NCI-H345 treated with DMSO at 0.1 percent for 48 hours (cell line): ENCODE data around the gene GLYAT.
"Not testable (repeated sequence)": the region's sequence is repeated elsewhere in the genome, so short reads cannot be mapped to it uniquely, and the experiment has no call there.

ENCODE experiments used
- DNase-seq: peaks from one replicate; lab custom pipeline; 2025; ENCODE audit not compliant: unreplicated experiment; lab: John Stamatoyannopoulos, UW

GLYAT gene

GRCh38 chr11:58742981-58743880 lies 11.5 kb upstream of the GLYAT start:
- DNase-seq = no peak

GRCh38 chr11:58742140-58742539 lies 10.4 kb upstream of the GLYAT start:
- no peak for DNase-seq

DNA sequence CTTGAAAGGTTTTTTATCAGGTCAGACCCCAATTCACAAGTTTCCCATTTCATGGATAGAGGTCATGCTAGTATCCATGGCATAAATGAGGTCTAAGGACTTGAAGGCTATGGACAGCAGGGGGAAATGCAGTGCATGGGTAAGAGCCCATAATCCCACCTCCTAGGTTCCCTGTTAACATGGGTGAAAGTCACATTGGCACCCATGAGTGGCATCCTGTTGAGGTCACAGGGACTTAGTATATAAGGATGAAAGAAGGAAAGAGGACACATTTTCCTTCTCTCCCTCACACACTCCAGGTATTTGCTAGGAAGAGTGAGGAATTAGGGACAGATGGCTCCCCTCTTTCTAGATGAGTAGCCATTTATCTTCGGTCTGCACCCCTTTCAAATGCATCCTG lies 9.4 kb upstream of the GLYAT start:
- DNase-seq = no peak

DNA sequence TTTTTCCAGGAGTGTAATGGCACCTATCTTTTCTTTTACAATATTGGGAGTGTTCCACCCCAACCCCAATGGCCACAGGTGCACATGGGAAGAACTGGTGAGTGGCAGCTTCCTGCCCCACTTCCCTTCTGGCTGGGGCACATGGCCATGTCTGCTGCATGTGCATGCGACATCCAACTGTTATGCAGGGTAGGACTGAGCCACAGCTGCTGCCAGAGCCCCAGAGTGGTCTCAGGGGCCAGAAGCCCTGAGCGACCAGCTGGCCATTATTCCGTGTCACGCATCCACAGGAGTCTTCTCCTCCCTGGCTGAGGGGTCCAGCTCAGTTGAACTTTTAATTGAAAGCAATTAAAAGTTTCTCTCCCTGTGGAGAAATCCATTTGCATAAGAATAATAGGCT lies 8.7 kb upstream of the GLYAT start:
- no peak for DNase-seq

- DNase-seq = no peak
These were observed 8.1 kb upstream of the GLYAT start for GRCh38 chr11:58739725-58740430.

DNA sequence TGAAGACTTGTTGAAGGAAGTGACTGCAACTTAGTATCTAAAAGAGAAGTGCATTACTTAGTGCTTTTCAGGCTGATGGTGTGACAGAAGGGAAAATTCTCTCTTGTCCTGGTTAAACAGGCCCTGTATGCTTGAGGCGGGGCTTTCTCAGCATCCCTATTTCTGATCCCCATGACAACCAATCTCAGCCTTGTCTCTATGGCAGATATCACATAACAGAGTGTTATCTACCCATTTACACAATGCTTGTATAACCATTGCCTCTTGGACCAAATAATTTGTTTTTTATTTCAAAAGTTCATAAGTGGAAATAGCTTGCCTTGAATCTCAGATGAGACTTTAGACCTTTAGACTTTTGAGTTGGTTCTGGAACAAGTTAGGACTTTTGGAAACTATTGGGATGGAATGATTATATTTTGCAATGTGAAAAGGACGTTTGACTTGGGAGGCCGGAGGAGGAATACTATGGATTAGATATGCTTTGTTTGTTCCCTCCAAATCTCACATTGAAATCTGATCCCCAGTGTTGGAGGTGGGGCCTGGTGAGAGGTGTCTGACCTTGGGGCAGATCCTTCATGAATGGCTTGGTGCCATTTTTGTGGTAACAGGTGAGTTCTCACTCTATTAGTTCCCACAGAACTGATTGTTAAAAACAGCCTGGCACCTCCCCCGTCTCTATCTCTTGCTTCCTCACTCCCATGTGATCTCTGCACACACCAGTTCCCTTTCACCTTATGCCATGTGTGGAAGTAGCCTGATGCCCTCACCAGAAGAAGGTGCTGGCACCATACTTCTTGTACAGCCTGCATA lies 3.1 kb upstream of the GLYAT start:
- no peak for DNase-seq

DNA sequence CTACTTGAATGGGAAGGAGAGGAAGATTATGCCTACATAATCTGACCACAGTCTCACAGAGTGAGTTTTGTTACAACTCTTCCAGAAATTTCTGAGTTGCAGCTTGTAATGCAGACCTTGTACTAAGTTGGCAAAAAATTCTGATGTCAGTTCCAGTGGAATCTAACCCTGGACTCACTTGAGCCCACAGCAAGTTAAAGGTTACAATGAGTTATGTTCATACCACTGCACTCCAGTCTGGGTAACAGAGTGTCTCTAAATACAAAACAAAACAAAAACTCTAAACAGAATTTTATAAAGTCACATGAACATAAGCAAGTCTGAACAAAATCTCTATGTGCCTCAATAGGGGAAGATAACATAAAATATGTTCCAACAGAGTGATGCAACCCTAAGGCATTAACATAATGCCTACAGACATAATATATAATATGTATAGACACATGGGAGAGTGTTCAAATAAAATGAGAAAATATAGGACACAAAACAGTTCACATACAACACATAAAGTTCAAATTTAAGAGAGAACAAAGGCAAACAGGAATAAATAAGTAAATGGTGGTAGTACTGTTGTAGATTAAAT lies 1.1 kb downstream of the GLYAT start:
- no peak for DNase-seq

- no peak for DNase-seq
These were observed 4.3 kb downstream of the GLYAT start for GRCh38 chr11:58727415-58727797.

DNA sequence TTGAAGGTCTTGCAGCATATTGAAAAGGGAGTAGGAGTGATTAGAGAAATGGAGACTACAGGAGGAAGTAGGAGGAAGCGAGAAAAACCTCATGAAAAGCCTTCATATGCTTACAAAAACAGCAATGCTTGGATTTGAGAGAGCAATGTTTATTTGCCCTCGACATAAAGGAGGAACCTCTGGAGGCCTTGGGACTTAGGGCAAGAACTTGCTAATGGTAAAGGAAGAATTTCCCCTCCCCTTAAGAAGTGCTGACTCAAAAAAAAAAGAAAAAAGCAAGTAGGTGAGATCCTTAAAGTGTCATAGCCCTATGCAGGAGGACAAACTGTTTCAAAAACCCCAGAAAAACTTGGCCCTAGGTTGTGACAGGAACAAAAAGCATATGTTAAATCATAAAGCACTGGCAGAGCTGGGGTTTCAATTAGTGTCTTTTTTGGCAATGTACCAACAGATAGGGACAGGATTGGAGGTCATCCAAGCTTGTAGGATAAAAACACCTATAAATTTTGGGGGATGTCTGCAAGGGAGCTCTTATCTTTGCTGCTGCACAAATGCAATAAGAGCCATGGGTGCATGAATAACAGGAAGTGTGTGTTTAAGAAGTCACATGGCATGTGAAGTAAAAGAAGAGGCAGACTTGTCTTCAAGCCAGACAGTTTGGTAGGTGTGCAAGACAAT lies 4.9 kb downstream of the GLYAT start:
- peak; percentile 11 for DNase-seq

DNA sequence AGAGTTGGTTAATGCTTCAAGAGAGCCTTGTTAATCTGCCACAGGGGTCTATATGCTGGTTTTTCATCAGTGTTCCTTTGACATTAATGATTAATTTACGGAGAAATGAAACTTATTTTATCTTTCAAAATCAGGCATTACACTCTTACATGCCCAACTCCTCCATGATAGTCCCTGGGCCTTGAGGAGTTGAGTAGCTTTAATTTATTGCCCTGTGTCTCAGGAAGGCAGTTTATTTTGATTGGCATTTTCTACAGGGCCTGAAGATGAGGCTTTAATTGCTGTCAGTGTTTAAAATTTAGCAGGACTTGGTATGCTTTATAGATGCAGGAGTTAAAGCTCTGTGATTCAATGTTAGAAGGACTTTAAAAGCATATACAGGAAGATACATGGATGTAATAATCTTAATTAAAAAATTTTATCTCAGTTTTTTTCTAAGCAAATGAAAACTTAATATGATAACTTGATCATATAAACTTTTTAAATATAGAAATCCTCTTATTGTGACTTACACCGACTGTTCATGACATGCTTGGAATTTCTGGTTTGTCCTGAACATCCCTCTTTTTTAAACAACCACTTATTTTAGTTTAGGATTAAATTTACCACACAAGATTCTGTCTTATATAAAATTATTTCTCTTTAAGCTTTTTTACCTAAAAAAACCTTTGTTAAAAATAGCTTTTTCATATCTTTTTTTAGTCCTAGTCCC lies 12.2 kb downstream of the GLYAT start:
- no peak for DNase-seq

DNA sequence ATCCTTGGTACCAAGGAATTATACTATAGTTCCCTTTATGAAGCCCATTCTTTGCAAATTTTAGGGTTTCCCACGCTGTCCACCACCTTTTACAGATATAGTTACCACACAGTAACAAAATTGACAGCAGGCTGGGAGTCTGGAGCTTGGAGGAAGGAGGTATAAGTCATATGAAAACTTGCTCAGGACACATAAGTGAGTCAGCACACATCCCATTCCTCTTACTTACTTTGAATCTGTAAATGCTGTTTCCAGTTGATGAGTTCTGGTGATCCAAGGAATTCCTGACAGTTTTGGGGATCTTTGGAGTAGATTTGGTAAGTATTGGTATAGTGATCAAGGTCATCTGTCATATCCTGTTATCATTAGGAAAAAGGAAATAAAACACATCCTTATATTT lies 19.2 kb downstream of the GLYAT start:
- DNase-seq = no peak

- DNase-seq = no peak
These were observed 19.9 kb downstream of the GLYAT start for GRCh38 chr11:58711832-58712231.

- no peak for DNase-seq
These were observed 24.0 kb downstream of the GLYAT start for GRCh38 chr11:58707767-58708166.

DNA sequence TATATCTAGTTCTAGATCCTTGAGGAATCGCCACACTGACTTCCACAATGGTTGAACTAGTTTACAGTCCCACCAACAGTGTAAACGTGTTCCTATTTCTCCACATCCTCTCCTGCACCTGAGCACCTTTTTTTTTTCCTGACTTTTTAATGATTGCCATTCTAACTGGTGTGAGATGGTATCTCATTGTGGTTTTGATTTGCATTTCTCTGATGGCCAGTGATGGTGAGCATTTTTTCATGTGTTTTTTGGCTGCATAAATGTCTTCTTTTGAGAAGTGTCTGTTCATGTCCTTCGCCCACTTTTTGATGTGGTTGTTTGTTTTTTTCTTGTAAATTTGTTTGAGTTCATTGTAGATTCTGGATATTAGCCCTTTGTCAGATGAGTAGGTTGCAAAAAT lies 34.9 kb downstream of the GLYAT start:
- not testable (repeated sequence) for DNase-seq

- no peak for DNase-seq
These were observed 38.7 kb downstream of the GLYAT start for GRCh38 chr11:58693026-58693425.

- DNase-seq = no peak
These were observed 40.1 kb downstream of the GLYAT start for GRCh38 chr11:58691675-58692074.

DNA sequence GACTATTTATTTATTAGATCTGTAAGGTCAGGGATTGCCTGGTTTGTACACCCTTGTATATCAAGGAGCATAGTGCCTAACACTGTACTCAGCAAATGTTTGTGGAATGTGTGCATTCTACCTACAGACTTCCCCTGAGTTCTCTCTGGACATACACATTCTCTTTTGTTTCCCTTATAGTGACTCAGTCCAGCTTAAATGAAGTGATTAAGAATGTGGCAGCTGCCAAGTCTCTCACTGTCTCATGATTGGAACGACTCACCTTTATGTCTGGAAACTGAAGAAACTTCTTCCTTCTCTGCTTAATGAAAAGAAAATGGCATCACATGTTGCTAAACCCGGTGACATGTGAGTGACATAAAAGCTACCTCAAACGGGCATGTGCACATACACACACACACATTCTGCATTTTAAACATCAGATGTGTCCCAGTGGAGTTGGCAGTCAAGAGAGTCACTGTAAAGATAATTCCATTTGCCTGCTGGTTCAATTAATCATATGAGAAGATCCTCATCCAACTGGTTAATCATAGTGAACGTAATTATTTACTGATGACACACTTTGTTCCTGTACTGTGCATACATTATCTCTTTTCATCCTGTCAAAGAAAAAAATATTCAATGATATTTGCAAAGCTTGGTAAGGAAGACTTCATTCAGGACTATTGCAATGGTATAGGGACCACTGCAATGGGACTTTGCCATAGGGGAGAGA lies 42.8 kb downstream of the GLYAT start:
- DNase-seq = no peak

DNA sequence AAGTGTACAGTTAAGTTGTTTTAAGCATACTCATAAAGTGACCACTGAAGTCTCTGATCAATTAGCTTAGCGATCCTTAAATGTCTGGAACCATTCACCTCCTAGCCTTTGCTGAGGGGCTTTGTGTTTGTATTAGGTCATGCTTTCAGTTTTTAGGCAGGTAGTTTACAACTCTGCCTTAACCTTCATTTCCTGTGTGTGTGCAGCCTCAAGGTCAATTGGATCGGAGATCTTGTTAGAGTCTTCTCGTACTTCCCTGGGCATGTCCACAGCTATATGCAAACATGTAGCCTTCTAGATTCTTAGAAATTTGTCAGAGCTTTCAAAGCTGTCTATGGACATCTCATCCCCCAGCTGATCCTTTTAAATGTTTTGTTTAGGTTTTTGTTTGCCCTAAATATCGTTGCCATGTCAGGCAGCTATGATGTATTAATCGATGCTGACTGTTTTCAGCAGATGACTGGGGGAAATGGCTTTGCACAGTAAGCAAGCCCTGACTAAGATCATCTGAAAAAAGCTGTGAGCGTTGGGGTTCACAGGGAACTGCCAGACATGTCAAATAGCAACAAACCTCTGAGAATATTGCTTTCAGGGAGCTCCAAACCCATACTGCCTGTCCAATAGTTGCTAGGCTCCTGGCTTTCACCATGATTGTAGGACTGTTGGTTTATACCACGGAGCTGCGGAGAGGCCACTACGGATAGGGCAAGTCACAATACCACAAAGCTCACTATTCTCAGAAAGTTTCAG lies 45.6 kb downstream of the GLYAT start:
- DNase-seq = no peak

DNA sequence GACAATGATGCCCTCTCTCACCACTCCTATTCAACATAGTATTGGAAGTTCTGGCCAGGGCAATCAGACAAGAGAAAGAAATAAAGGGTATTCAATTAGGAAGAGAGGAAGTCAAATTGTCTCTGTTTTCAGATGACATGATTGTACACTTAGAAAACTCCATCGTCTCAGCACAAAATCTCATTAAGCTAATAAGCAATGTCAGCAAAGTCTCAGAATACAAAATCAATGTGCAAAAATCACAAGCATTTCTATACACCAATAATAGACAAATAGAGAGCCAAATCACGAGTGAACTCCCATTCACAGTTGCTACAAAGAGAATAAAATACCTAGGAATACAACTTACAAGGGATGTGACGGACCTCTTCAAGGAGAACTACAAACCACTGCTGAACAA lies 49.1 kb downstream of the GLYAT start:
- DNase-seq = not testable (repeated sequence)
